Measurements from ENCODE around the gene CNTN4. TPM values are rescaled to one million over a fixed set of nuclear protein-coding genes. Genes with fewer than 3 reads are reported as not detected.

Gene CNTN4
- total RNA-seq, 1 experiment from 2014 or later: 0.12 TPM

GRCh38 chr3:2317521-2317920, 218.9 kb downstream of the CNTN4 start:
- TF ChIP-seq CTCF (IDR thresholded peaks at IDR 0.05; ENCODE audit: unreplicated experiment): no peak
- H3K27me3 Mint-ChIP-seq (ENCODE audit: insufficient read depth, unreplicated experiment): peaks cover 57% of the 10 kb centered on the region
- POLR2A ChIA-PET: interaction anchor here (0.7 kb wide), 2 partner anchors 629 to 876 kb away, joined by 3 to 4 read pairs; no protein-coding TSS in a partner anchor
- no peak for DNase-seq (ENCODE audit: unreplicated experiment)
- H3K27ac Mint-ChIP-seq (ENCODE audit: low read depth, unreplicated experiment): no peak overlapping the region
- CTCF ChIA-PET: interaction anchor here (0.7 kb wide), 1 partner anchor 45 kb away, joined by 4 read pairs; no protein-coding TSS in a partner anchor
- no TSS peak for BruUV-seq (replicated peaks)
- H3K4me3 Mint-ChIP-seq (ENCODE audit: unreplicated experiment): no peak overlapping the region
- no peaks in the 10 kb centered on the region for H3K4me1 Mint-ChIP-seq (ENCODE audit: insufficient read depth, unreplicated experiment)
- intact Hi-C loops (cut with micrococcal nuclease): no loop called here
- no peaks in the 10 kb centered on the region for H3K9me3 Mint-ChIP-seq (ENCODE audit: unreplicated experiment)
- H3K36me3 Mint-ChIP-seq (ENCODE audit: insufficient read depth, unreplicated experiment): no peaks in the 10 kb centered on the region

DNA sequence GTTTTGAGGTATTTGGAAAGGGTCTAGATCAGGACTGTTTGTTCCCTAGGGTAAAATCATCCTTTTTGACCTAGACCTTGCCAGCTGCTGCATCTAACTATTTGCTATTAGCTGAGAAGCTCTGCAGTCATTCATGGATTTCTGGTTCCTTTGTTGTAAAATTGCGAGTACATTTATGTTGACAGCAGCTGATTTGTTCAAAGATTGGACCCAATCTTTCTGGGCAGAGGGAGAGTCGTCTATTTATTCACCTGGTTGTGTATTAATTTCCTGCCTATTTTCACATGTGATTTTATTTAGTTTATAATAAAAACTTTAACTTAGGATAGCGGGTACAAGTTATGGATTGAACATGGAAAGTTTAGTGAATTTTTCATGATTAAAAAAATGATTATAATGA, 236.3 kb downstream of the CNTN4 start:
- DNase-seq (ENCODE audit: unreplicated experiment): no peak
- Mint-ChIP-seq H3K27ac (ENCODE audit: low read depth, unreplicated experiment) (no peak overlapping the region), H3K36me3 (ENCODE audit: insufficient read depth, unreplicated experiment) (no peaks in the 10 kb centered on the region), H3K4me3 (ENCODE audit: unreplicated experiment) (no peak overlapping the region), H3K4me1 (ENCODE audit: insufficient read depth, unreplicated experiment) (no peaks in the 10 kb centered on the region), H3K9me3 (ENCODE audit: unreplicated experiment) (no peaks in the 10 kb centered on the region), H3K27me3 (ENCODE audit: insufficient read depth, unreplicated experiment) (peaks cover 9% of the 10 kb centered on the region)
- no TSS peak for BruUV-seq (replicated peaks)
- intact Hi-C loops (cut with micrococcal nuclease): no loop called here
- ChIA-PET POLR2A (no interaction called here), CTCF (interaction anchor here (0.6 kb wide), 1 partner anchor 42 kb away, joined by 4 read pairs; no protein-coding TSS in a partner anchor)
- TF ChIP-seq CTCF (IDR thresholded peaks at IDR 0.05; ENCODE audit: unreplicated experiment): no peak

GRCh38 chr3:2343031-2343682, 244.5 kb downstream of the CNTN4 start:
- no peak overlapping the region for H3K4me3 Mint-ChIP-seq (ENCODE audit: unreplicated experiment)
- CTCF ChIA-PET: interaction anchor here (0.6 kb wide), 1 partner anchor 248 kb away, joined by 3 read pairs; no protein-coding TSS in a partner anchor
- BruUV-seq (replicated peaks): no TSS peak
- no peaks in the 10 kb centered on the region for H3K4me1 Mint-ChIP-seq (ENCODE audit: insufficient read depth, unreplicated experiment)
- H3K27me3 Mint-ChIP-seq (ENCODE audit: insufficient read depth, unreplicated experiment): no peaks in the 10 kb centered on the region
- H3K27ac Mint-ChIP-seq (ENCODE audit: low read depth, unreplicated experiment): no peak overlapping the region
- no peaks in the 10 kb centered on the region for H3K9me3 Mint-ChIP-seq (ENCODE audit: unreplicated experiment)
- no peak for TF ChIP-seq CTCF (IDR thresholded peaks at IDR 0.05; ENCODE audit: unreplicated experiment)
- no peak for DNase-seq (ENCODE audit: unreplicated experiment)
- H3K36me3 Mint-ChIP-seq (ENCODE audit: insufficient read depth, unreplicated experiment): peaks cover 6% of the 10 kb centered on the region
- intact Hi-C loops (cut with micrococcal nuclease): no loop called here
- POLR2A ChIA-PET: no interaction called here

- CTCF ChIA-PET: no interaction called here
- no TSS peak for BruUV-seq (replicated peaks)
These were observed 253.6 kb downstream of the CNTN4 start for GRCh38 chr3:2352134-2352762.

More at GRCh38 chr3:2352134-2352762, 253.6 kb downstream of the CNTN4 start:
- Mint-ChIP-seq H3K4me3 (ENCODE audit: unreplicated experiment) (no peak overlapping the region), H3K36me3 (ENCODE audit: insufficient read depth, unreplicated experiment) (no peaks in the 10 kb centered on the region), H3K27ac (ENCODE audit: low read depth, unreplicated experiment) (no peak overlapping the region), H3K4me1 (ENCODE audit: insufficient read depth, unreplicated experiment) (peaks cover 6% of the 10 kb centered on the region), H3K9me3 (ENCODE audit: unreplicated experiment) (no peaks in the 10 kb centered on the region), H3K27me3 (ENCODE audit: insufficient read depth, unreplicated experiment) (peaks cover 11% of the 10 kb centered on the region)
- intact Hi-C loops (cut with micrococcal nuclease): no loop called here
- no peak for TF ChIP-seq CTCF (IDR thresholded peaks at IDR 0.05; ENCODE audit: unreplicated experiment)
- DNase-seq (ENCODE audit: unreplicated experiment): no peak
- POLR2A ChIA-PET: no interaction called here
